K562 (cell line): ENCODE measurements around the gene TRAF5. TPM values are rescaled to one million over a fixed set of nuclear protein-coding genes. Genes with fewer than 3 reads are reported as not detected.

Experiments
- EP400 ChIP-seq: fragments of 450-650 bp; IDR thresholded peaks from 2 replicates; pipeline ENCODE4 v1.6.1; 2017; ENCODE audit warnings: antibody characterized with exemption, mild to moderate bottlenecking, moderate library complexity
- FUS ChIP-seq: fragments of 200-400 bp; formaldehyde crosslinking; optimal IDR thresholded peaks from 2 replicates; pipeline ENCODE3; 2017; ENCODE audit warnings: low read depth, low read length
- GATA2 ChIP-seq: sonication (generic); formaldehyde crosslinking; IDR thresholded peaks from 2 replicates; pipeline ENCODE4 v1.4.0; 2020; ENCODE audit warnings: mild to moderate bottlenecking, missing genetic modification reagents
- JUNB ChIP-seq: fragments of 450-650 bp; formaldehyde crosslinking; conservative IDR thresholded peaks from 2 replicates; pipeline ENCODE4 v1.4.0; 2020; ENCODE audit warnings: mild to moderate bottlenecking
- PML ChIP-seq: IDR thresholded peaks from 2 replicates; pipeline ENCODE4 v1.6.1; 2012; ENCODE audit warnings: low read length, inconsistent platforms
- POLR2B ChIP-seq: fragments of 450-650 bp; IDR thresholded peaks from 2 replicates; pipeline ENCODE4 v1.6.1; 2018; ENCODE audit warnings: low read depth; ENCODE audit not compliant: partially characterized antibody
- RBBP5 ChIP-seq: fragments of 200-600 bp; sonication (generic); IDR thresholded peaks from 2 replicates; pipeline ENCODE4 v1.6.1; 2012; ENCODE audit warnings: borderline replicate concordance, mild to moderate bottlenecking, low read length, control low read depth, inconsistent platforms; ENCODE audit not compliant: insufficient read depth, poor library complexity, severe bottlenecking
- RBM34 ChIP-seq: fragments of 200-400 bp; formaldehyde crosslinking; IDR thresholded peaks from 2 replicates; pipeline ENCODE4 v1.6.1; 2018; ENCODE audit warnings: low read length, borderline replicate concordance; ENCODE audit not compliant: insufficient read depth
- SETDB1 ChIP-seq: IDR thresholded peaks from one replicate; pipeline ENCODE4 v1.6.1; 2012; ENCODE audit warnings: low read length, control low read depth, inconsistent platforms
- SP2 ChIP-seq: IDR thresholded peaks from 2 replicates; pipeline ENCODE4 v1.6.1; 2011; ENCODE audit warnings: mild to moderate bottlenecking, low read depth, low read length, moderate library complexity; ENCODE audit not compliant: poor library complexity, severe bottlenecking; ENCODE audit errors: extremely low read depth
- TCFL5 ChIP-seq: fragments of 250-450 bp; sonication (Bioruptor Pico); conservative IDR thresholded peaks from 2 replicates; pipeline ENCODE4 v1.6.1; 2021; ENCODE audit warnings: mild to moderate bottlenecking, moderate library complexity, matching md5 sums
- XRCC5 ChIP-seq: fragments of 200-400 bp; formaldehyde crosslinking; IDR thresholded peaks from 2 replicates; pipeline ENCODE4 v1.6.1; 2017; ENCODE audit warnings: low read depth, mild to moderate bottlenecking, low read length
- ZNF217 ChIP-seq: sonication (generic); formaldehyde crosslinking; IDR thresholded peaks from 2 replicates; pipeline ENCODE4 v1.8.0; 2022; ENCODE audit warnings: mild to moderate bottlenecking, missing genetic modification reagents
- ZSCAN32 ChIP-seq: fragments of 450-650 bp; formaldehyde crosslinking; IDR thresholded peaks from 2 replicates; pipeline ENCODE4 v1.4.0; 2020; ENCODE audit warnings: mild to moderate bottlenecking, moderate library complexity
- polyA plus RNA-seq, 8 experiments: library from polyadenylated mRNA; depleted of rRNA in 4 of 8; stranded (reverse) in 5 of 8; unstranded in 3 of 8; fragments of >200 nt; fragmentation: Nextera tagmentation in 2 of 8; fragmentation: Illumina TruSeq in 1 of 8; extraction: Ambion mirVana in 2 of 8; extraction: Trizol in 1 of 8; gene quantifications; 2 replicates each; pipeline versions ENCODE4 v1.2.1 to v1.2.3, GENCODE V29; 2011 to 2014; ENCODE audit warnings: inconsistent platforms in 1 of 8, missing spikeins in 1 of 8
- total RNA-seq, 7 experiments: library from RNA; depleted of rRNA in 6 of 7; stranded (reverse); fragments of >200 nt in 6 of 7; fragmentation: Illumina TruSeq in 2 of 7; extraction: Trizol in 2 of 7; gene quantifications; 2 replicates each; pipeline versions ENCODE4 v1.2.1 to v1.2.3, GENCODE V29; 2011 to 2021; ENCODE audit warnings: low replicate concordance in 1 of 7
- TF ChIP-seq, protein P1 (sequence below): sonication (generic); formaldehyde crosslinking; IDR thresholded peaks from 2 replicates; pipeline ENCODE4 v1.9.0; 2022; ENCODE audit warnings: mild to moderate bottlenecking, missing genetic modification reagents
- TF ChIP-seq, protein P2 (sequence below): sonication (generic); formaldehyde crosslinking; IDR thresholded peaks from 2 replicates; pipeline ENCODE4 v1.8.0; 2022; ENCODE audit warnings: mild to moderate bottlenecking, missing genetic modification reagents, borderline replicate concordance
- TF ChIP-seq, protein P3 (sequence below): fragments of 450-650 bp; formaldehyde crosslinking; IDR thresholded peaks from 2 replicates; pipeline ENCODE4 v1.4.0; 2020; ENCODE audit warnings: mild to moderate bottlenecking, moderate library complexity
- TF ChIP-seq, protein P4 (sequence below): fragments of 450-650 bp; formaldehyde crosslinking; IDR thresholded peaks from 2 replicates; pipeline ENCODE4 v1.4.0; 2020; ENCODE audit warnings: mild to moderate bottlenecking, moderate library complexity
- TF ChIP-seq, protein P5 (sequence below): fragments of 200-800 bp; sonication (Bioruptor generic); IDR thresholded peaks from 2 replicates; pipeline ENCODE4 v1.6.1; 2017; ENCODE audit warnings: missing genetic modification characterization, missing compliant biosample characterization

TRAF5 gene
- total and polyA plus RNA-seq, 9 of the 15 experiments (the other 6 are each of a cell fraction or from before 2014, with no cell fraction given) = 2.0 to 9.3 (median 5.3) TPM

DNA sequence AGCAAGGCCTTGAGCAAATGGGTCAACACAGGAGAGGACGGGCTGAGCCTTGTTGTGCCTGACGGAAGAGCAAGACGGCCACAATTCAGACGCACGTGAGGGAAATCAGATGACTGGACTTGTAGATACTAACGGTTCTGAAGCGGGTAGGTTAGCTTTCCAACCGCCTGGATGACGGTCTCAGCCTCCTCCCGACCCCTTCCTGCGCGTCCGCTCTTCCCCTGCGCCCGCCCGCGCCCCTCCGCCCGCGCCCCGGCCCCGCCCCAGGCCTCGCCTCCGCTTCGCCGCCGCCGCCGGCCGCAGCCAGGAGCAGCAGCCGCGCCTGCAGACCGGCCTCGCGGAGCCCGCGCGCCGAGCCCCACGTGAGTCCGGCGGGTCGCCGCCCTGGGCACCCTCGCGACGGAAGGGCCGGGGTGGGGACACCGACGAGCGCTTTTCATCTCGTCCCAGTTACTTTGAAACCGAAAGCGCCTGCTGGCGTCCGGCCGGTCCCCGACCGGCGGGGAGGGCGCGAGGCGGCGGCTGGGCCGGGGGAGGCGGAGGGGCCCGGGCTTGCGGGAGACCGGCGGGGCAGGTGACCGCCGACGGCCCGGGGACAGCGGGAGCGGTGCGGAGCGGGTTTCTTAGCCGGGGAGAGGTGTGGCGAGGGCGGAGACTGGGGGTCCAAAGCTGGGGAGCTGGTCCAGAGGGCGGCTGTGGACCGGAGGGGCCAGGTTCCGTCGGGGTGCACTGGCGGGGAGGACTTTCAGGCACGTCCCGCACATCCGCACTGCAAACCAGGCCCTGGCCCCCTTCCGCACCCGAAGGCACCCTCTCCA is at the start of gene TRAF5 (continued):
- no peak for TF ChIP-seq SP2
- TF ChIP-seq, protein P1, sequence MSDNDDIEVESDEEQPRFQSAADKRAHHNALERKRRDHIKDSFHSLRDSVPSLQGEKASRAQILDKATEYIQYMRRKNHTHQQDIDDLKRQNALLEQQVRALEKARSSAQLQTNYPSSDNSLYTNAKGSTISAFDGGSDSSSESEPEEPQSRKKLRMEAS (CRISPR knock-in tag) = 0 out of 2 replicates have a peak, but pooled peaks have one; percentile 45
- TF ChIP-seq, protein P2, sequence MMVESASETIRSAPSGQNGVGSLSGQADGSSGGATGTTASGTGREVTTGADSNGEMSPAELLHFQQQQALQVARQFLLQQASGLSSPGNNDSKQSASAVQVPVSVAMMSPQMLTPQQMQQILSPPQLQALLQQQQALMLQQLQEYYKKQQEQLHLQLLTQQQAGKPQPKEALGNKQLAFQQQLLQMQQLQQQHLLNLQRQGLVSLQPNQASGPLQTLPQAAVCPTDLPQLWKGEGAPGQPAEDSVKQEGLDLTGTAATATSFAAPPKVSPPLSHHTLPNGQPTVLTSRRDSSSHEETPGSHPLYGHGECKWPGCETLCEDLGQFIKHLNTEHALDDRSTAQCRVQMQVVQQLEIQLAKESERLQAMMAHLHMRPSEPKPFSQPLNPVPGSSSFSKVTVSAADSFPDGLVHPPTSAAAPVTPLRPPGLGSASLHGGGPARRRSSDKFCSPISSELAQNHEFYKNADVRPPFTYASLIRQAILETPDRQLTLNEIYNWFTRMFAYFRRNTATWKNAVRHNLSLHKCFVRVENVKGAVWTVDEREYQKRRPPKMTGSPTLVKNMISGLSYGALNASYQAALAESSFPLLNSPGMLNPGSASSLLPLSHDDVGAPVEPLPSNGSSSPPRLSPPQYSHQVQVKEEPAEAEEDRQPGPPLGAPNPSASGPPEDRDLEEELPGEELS (CRISPR knock-in tag) = no peak
- TF ChIP-seq ZSCAN32 = no peak
- TF ChIP-seq EP400 = no peak
- no peak for TF ChIP-seq GATA2 (CRISPR knock-in tag)
- no peak for TF ChIP-seq XRCC5
- no peak for TF ChIP-seq PML
- no peak for TF ChIP-seq FUS
- no peak for TF ChIP-seq TCFL5 (CRISPR knock-in tag)
- no peak for TF ChIP-seq SETDB1
- no peak for TF ChIP-seq POLR2B
- peak; percentile 86 for TF ChIP-seq RBBP5
- TF ChIP-seq, protein P3, sequence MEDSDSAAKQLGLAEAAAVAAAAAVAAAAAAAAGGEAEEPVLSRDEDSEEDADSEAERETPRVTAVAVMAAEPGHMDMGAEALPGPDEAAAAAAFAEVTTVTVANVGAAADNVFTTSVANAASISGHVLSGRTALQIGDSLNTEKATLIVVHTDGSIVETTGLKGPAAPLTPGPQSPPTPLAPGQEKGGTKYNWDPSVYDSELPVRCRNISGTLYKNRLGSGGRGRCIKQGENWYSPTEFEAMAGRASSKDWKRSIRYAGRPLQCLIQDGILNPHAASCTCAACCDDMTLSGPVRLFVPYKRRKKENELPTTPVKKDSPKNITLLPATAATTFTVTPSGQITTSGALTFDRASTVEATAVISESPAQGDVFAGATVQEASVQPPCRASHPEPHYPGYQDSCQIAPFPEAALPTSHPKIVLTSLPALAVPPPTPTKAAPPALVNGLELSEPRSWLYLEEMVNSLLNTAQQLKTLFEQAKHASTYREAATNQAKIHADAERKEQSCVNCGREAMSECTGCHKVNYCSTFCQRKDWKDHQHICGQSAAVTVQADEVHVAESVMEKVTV (CRISPR knock-in tag) = no peak
- TF ChIP-seq JUNB (CRISPR knock-in tag) = no peak
- no peak for TF ChIP-seq ZNF217 (CRISPR knock-in tag)
- TF ChIP-seq, protein P4, sequence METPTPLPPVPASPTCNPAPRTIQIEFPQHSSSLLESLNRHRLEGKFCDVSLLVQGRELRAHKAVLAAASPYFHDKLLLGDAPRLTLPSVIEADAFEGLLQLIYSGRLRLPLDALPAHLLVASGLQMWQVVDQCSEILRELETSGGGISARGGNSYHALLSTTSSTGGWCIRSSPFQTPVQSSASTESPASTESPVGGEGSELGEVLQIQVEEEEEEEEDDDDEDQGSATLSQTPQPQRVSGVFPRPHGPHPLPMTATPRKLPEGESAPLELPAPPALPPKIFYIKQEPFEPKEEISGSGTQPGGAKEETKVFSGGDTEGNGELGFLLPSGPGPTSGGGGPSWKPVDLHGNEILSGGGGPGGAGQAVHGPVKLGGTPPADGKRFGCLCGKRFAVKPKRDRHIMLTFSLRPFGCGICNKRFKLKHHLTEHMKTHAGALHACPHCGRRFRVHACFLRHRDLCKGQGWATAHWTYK (CRISPR knock-in tag) = no peak
- no peak for TF ChIP-seq RBM34
- TF ChIP-seq, protein P5, sequence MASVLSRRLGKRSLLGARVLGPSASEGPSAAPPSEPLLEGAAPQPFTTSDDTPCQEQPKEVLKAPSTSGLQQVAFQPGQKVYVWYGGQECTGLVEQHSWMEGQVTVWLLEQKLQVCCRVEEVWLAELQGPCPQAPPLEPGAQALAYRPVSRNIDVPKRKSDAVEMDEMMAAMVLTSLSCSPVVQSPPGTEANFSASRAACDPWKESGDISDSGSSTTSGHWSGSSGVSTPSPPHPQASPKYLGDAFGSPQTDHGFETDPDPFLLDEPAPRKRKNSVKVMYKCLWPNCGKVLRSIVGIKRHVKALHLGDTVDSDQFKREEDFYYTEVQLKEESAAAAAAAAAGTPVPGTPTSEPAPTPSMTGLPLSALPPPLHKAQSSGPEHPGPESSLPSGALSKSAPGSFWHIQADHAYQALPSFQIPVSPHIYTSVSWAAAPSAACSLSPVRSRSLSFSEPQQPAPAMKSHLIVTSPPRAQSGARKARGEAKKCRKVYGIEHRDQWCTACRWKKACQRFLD = no peak
